ENCODE results near the gene CHD1. TPM values are rescaled to one million over a fixed set of nuclear protein-coding genes. Genes with fewer than 3 reads are reported as not detected.

Gene CHD1
- total and polyA plus RNA-seq, 9 of the 15 experiments (the other 6 are each of a cell fraction or from before 2014, with no cell fraction given) = 27.3 to 133 (median 58.7) TPM

DNA sequence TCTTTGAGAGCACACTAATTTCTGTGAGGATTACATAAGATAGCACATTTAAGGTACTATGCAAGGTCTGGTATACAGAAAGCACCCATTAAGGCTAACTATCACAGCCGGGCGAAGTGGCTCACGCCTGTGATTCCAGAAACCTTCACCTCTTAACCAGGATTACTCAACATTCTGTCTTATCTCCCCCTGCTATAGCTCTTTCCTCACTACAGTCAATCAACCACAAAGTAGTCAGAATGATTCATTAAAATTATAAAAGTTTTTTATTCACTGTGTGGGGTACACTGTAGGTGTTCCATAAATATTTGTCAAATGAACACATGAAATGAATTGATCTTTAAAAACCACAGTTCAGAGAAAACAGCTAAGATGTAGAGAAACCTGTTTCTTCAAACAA, 48.7 kb downstream of the CHD1 start:
- intact Hi-C loops (cut with micrococcal nuclease) = no loop called here
- 83% methylated on average over 3 of the region's 3 CpGs for WGBS (ENCODE audit: insufficient coverage, low coverage, missing lambda C conversion rate)
- Histone ChIP-seq H3K9ac (ENCODE audit: insufficient read depth in 1 of 2, low read depth in 2 of 2, low read length in 2 of 2) (no peak overlapping the region), H3K4me2 (ENCODE audit: insufficient read depth, low read length) (no peak overlapping the region), H3K4me3 (no peak overlapping the region), H3K9me1 (ENCODE audit: control insufficient read depth, insufficient read depth, low read length) (no peaks in the 10 kb centered on the region), H3K36me3 (ENCODE audit: control insufficient read depth, insufficient read depth, low read length) (peaks cover 93% of the 10 kb centered on the region), H4K20me1 (replicated peaks; ENCODE audit: control insufficient read depth, insufficient read depth, low read length) (no peaks in the 10 kb centered on the region), H3K4me1 (replicated peaks in 1 of 2; ENCODE audit: control insufficient read depth in 2 of 2, insufficient read depth in 2 of 2, low read length in 2 of 2) (no peaks in the 10 kb centered on the region), H2AFZ (ENCODE audit: low read depth, low read length) (no peak overlapping the region), H3K79me2 (ENCODE audit: control insufficient read depth, insufficient read depth, low read length) (peaks cover 4% of the 10 kb centered on the region; the same call in 1 of the 3 replicates), H3K9me3 (replicated peaks; ENCODE audit: control insufficient read depth, insufficient read depth, low read depth, low read length) (no peaks in the 10 kb centered on the region), H3K27ac (ENCODE audit: extremely low read depth, low read depth, low read length) (no peak overlapping the region), H3K27me3 (ENCODE audit: control insufficient read depth in 2 of 2, insufficient read depth in 2 of 2, low read length in 2 of 2) (no peaks in the 10 kb centered on the region)
- POLR2A ChIA-PET = interaction anchor here (0.8 to 1.4 kb wide), 3 partner anchors 8 to 14 kb away, joined by 3 to 5 read pairs (median 4); no protein-coding TSS in a partner anchor
- no peak for ATAC-seq
- TF ChIP-seq CEBPB (tag; IDR thresholded peaks at IDR 0.05) (peak; percentile 45; the same call in 1 of the 2 replicates), FOSL1 (tag; conservative IDR thresholded peaks at IDR 0.05) (0 out of 2 replicates have a peak, but pooled peaks have one; percentile 23), FOXJ2 (tag; IDR thresholded peaks at IDR 0.05) (no peak)
- CTCF ChIA-PET (ENCODE audit: low intra/inter-chr PET ratio) = interaction anchor here (0.6 kb wide), 1 partner anchor 9 kb away, joined by 5 read pairs; no protein-coding TSS in a partner anchor
- BruUV-seq (replicated peaks) = no TSS peak
- DNase-seq (ENCODE audit: extremely low read depth in 1 of 4, low spot score in 3 of 4) = no peak
- FAIRE-seq = no peak
- in situ Hi-C loops (cut with MboI) = no loop called here

DNA sequence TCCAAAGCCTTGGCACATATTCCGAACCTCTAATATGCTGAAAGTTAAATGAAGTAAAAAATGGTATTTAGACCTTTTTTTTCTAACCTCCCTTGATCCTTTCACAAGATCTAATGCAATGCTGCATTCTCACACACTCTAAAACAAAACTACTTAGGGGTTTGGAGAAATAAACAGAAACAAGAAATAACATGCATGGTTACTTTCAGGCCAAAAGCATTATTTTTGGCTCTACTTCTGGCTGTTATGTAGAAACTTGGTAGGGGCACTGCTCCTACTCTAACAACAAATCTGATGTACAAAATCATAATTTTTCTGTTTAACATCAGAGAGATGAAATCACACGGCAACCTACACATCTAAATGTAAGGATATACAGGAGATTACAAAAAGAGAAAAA, 51.2 kb downstream of the CHD1 start:
- Histone ChIP-seq H3K27ac (ENCODE audit: extremely low read depth, low read depth, low read length) (no peak overlapping the region), H3K9me3 (replicated peaks; ENCODE audit: control insufficient read depth, insufficient read depth, low read depth, low read length) (no peaks in the 10 kb centered on the region), H3K79me2 (ENCODE audit: control insufficient read depth, insufficient read depth, low read length) (peaks cover 4% of the 10 kb centered on the region; the same call in 1 of the 3 replicates), H3K9ac (ENCODE audit: insufficient read depth in 1 of 2, low read depth in 2 of 2, low read length in 2 of 2) (no peak overlapping the region), H3K27me3 (ENCODE audit: control insufficient read depth in 2 of 2, insufficient read depth in 2 of 2, low read length in 2 of 2) (no peaks in the 10 kb centered on the region), H3K4me3 (no peak overlapping the region), H3K4me1 (replicated peaks in 1 of 2; ENCODE audit: control insufficient read depth in 2 of 2, insufficient read depth in 2 of 2, low read length in 2 of 2) (no peaks in the 10 kb centered on the region), H3K36me3 (ENCODE audit: control insufficient read depth, insufficient read depth, low read length) (peaks cover 99% of the 10 kb centered on the region), H3K4me2 (ENCODE audit: insufficient read depth, low read length) (no peak overlapping the region), H4K20me1 (replicated peaks; ENCODE audit: control insufficient read depth, insufficient read depth, low read length) (no peaks in the 10 kb centered on the region), H2AFZ (ENCODE audit: low read depth, low read length) (no peak overlapping the region), H3K9me1 (ENCODE audit: control insufficient read depth, insufficient read depth, low read length) (no peaks in the 10 kb centered on the region)
- ChIA-PET POLR2A (interaction anchor here (0.7 kb wide), 1 partner anchor 58 kb away, joined by 3 read pairs; no protein-coding TSS in a partner anchor), CTCF (ENCODE audit: low intra/inter-chr PET ratio) (no interaction called here)
- TF ChIP-seq CHD4 (IDR thresholded peaks at IDR 0.05; ENCODE audit: insufficient read depth, insufficient replicate concordance, low read depth, low read length, poor library complexity, severe bottlenecking) (no peak), U2AF2 (optimal IDR thresholded peaks at IDR 0.05; ENCODE audit: low read depth, low read length) (no peak), POLR3G (IDR thresholded peaks at IDR 0.05; ENCODE audit: extremely low read depth, insufficient read length, insufficient replicate concordance) (no peak), ZKSCAN1 (IDR thresholded peaks at IDR 0.05; ENCODE audit: low read depth, low read length) (no peak)
- FAIRE-seq (no peak), DNase-seq (ENCODE audit: extremely low read depth in 1 of 4, low spot score in 3 of 4) (no peak), ATAC-seq (no peak)
- WGBS (ENCODE audit: insufficient coverage, low coverage, missing lambda C conversion rate) = 90% methylated on average over 2 of the region's 2 CpGs
- BruUV-seq (replicated peaks) = no TSS peak
- intact Hi-C loops (cut with micrococcal nuclease) = no loop called here
- in situ Hi-C loops (cut with MboI) = no loop called here
